Progenitor cell of endocrine pancreas (in vitro differentiated cells): ENCODE data around the gene KSR2. TPM values are rescaled to one million over a fixed set of nuclear protein-coding genes. Genes with fewer than 3 reads are reported as not detected.

Experiments
- DNase-seq: peaks from one replicate; pipeline ENCODE4 v3.0.0; 2021; ENCODE audit warnings: low spot score; ENCODE audit not compliant: unreplicated experiment
- H3K27ac Mint-ChIP-seq: 2 replicates; pipeline ENCODE4 v1.8.0; 2021; ENCODE audit warnings: mild to moderate bottlenecking, moderate library complexity, mixed read lengths
- H3K27me3 Mint-ChIP-seq: 2 replicates; pipeline ENCODE4 v1.8.0; 2021; ENCODE audit warnings: mixed read lengths
- H3K36me3 Mint-ChIP-seq: 2 replicates; pipeline ENCODE4 v1.8.0; 2022; ENCODE audit warnings: mixed read lengths; ENCODE audit not compliant: insufficient read depth
- H3K4me1 Mint-ChIP-seq: 2 replicates; pipeline ENCODE4 v1.8.0; 2021; ENCODE audit warnings: low read depth, mixed read lengths
- H3K4me3 Mint-ChIP-seq: 2 replicates; pipeline ENCODE4 v1.8.0; 2021; ENCODE audit warnings: low read depth, mild to moderate bottlenecking, moderate library complexity, mixed read lengths
- H3K9me3 Mint-ChIP-seq: 2 replicates; pipeline ENCODE4 v1.8.0; 2021; ENCODE audit warnings: low read depth, mixed read lengths
- CTCF ChIP-seq: fragments of 200-600 bp; sonication (generic); IDR thresholded peaks from one replicate; pipeline ENCODE4 v1.5.0; 2021; ENCODE audit warnings: antibody characterized with exemption, mild to moderate bottlenecking; ENCODE audit not compliant: unreplicated experiment
- total RNA-seq: library from RNA; stranded (reverse); gene quantifications from 2 replicates; pipeline ENCODE4 v1.2.1, GENCODE V29; 2021

The KSR2 gene
- total RNA-seq, 1 donor from 2014 or later, result 1.8 TPM

- H3K9me3 Mint-ChIP-seq, result peaks cover 7% of the 10 kb centered on the region
- TF ChIP-seq CTCF, result no peak
- H3K36me3 Mint-ChIP-seq, result no peaks in the 10 kb centered on the region
- peaks cover 14% of the 10 kb centered on the region for H3K27me3 Mint-ChIP-seq
- no peak for DNase-seq
- peaks cover 4% of the 10 kb centered on the region for H3K4me1 Mint-ChIP-seq
- no peak overlapping the region for H3K27ac Mint-ChIP-seq
- no peak overlapping the region for H3K4me3 Mint-ChIP-seq
Observed at GRCh38 chr12:117882603-117883184, 86.1 kb downstream of the KSR2 start.

- peaks cover 14% of the 10 kb centered on the region for H3K27me3 Mint-ChIP-seq
- no peak for DNase-seq
- H3K4me1 Mint-ChIP-seq, result peaks cover 4% of the 10 kb centered on the region
- no peak for TF ChIP-seq CTCF
- H3K4me3 Mint-ChIP-seq, result no peak overlapping the region
- H3K9me3 Mint-ChIP-seq, result peaks cover 7% of the 10 kb centered on the region
- no peak overlapping the region for H3K27ac Mint-ChIP-seq
- no peaks in the 10 kb centered on the region for H3K36me3 Mint-ChIP-seq
Observed at GRCh38 chr12:117882181-117882580, 86.6 kb downstream of the KSR2 start.

GRCh38 chr12:117881517-117881916 lies 87.3 kb downstream of the KSR2 start:
- peaks cover 14% of the 10 kb centered on the region for H3K27me3 Mint-ChIP-seq
- peaks cover 4% of the 10 kb centered on the region for H3K4me1 Mint-ChIP-seq
- H3K4me3 Mint-ChIP-seq, result no peak overlapping the region
- peaks cover 7% of the 10 kb centered on the region for H3K9me3 Mint-ChIP-seq
- H3K27ac Mint-ChIP-seq, result no peak overlapping the region
- no peak for TF ChIP-seq CTCF
- no peak for DNase-seq
- no peaks in the 10 kb centered on the region for H3K36me3 Mint-ChIP-seq

GRCh38 chr12:117878605-117879004 lies 90.2 kb downstream of the KSR2 start:
- H3K4me3 Mint-ChIP-seq, result no peak overlapping the region
- no peaks in the 10 kb centered on the region for H3K36me3 Mint-ChIP-seq
- DNase-seq, result no peak
- peaks cover 17% of the 10 kb centered on the region for H3K27me3 Mint-ChIP-seq
- TF ChIP-seq CTCF, result no peak
- peaks cover 7% of the 10 kb centered on the region for H3K9me3 Mint-ChIP-seq
- H3K4me1 Mint-ChIP-seq, result peaks cover 4% of the 10 kb centered on the region
- H3K27ac Mint-ChIP-seq, result no peak overlapping the region

- H3K4me3 Mint-ChIP-seq, result no peak overlapping the region
- TF ChIP-seq CTCF, result no peak
- no peaks in the 10 kb centered on the region for H3K36me3 Mint-ChIP-seq
- no peaks in the 10 kb centered on the region for H3K9me3 Mint-ChIP-seq
- DNase-seq, result no peak
- peaks cover 4% of the 10 kb centered on the region for H3K4me1 Mint-ChIP-seq
- H3K27ac Mint-ChIP-seq, result no peak overlapping the region
- peaks cover 8% of the 10 kb centered on the region for H3K27me3 Mint-ChIP-seq
Observed at GRCh38 chr12:117876436-117876816, 92.4 kb downstream of the KSR2 start.
